GM18519 (cell line): Measurements from ENCODE around the gene SFMBT2.

Source experiments
- ATAC-seq: cut with Tn5 transposase; IDR thresholded peaks from one replicate; pipeline ENCODE4 v1.9.1; 2021; ENCODE audit warnings: mild to moderate bottlenecking, moderate library complexity; ENCODE audit not compliant: unreplicated experiment, low FRiP score

Gene SFMBT2

GRCh38 chr10:7161484-7162250 lies 249.2 kb downstream of the SFMBT2 start:
- ATAC-seq: no peak

- no peak for ATAC-seq
Measured at GRCh38 chr10:7159928-7160327, 250.9 kb downstream of the SFMBT2 start.

DNA sequence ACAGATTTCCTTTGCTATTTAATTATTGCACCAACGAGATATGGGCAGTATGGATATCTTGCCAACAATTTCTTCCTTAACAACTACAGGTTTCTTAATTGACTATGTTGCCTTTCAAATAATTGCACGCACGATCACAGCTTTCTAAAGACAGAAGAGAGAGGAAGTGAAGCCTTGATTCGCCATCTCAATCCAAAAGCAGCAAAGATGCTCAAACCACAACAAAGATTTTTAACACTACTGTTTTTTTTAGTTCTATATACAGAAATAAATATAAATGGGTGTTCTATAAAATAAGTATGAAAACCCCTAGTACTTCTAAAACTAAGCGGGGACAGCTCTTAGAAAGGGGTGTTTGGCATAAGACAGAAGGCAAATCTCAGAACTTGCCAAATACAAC lies 251.3 kb downstream of the SFMBT2 start:
- no peak for ATAC-seq

- peak; percentile 54 for ATAC-seq
Measured at GRCh38 chr10:7157091-7157490, 253.7 kb downstream of the SFMBT2 start.

DNA sequence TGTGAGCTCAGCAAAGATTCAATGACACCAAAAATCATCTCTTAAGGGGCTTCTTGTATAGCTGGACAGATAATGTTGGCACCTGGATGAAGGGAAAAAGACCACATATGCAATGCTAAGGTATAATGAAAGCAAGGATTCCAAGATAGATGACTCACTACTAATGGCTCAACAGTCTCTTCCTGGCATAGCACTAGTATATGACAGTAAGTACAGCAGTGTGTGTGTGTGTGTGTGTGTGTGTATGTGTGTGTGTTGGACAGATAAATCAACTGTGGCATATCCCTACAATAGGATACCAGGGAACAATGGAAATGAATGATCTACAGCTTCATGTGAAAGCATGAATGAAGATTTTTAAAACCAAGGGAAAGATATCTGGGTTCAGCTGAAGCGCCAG lies 257.1 kb downstream of the SFMBT2 start:
- no peak for ATAC-seq

GRCh38 chr10:7152982-7153381 lies 257.9 kb downstream of the SFMBT2 start:
- ATAC-seq: no peak

DNA sequence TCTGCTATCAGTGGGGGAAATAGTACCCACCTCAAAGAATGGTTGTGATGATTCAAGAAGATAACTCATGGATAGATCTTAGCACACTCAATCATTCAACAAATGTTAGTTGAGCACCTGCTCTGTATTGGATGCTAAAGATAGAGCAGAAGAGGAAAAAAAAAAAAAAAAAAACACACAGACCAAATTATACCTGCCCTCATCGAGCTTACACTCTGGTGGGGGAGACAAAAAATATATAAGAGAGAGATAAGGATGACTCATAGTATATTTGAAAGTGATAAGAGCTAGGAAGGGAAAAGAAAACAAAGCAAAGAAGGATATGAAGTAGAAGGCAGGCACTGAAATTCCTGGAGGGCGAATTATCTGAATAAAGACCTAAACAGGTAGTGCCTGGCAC lies 258.5 kb downstream of the SFMBT2 start:
- ATAC-seq: no peak

DNA sequence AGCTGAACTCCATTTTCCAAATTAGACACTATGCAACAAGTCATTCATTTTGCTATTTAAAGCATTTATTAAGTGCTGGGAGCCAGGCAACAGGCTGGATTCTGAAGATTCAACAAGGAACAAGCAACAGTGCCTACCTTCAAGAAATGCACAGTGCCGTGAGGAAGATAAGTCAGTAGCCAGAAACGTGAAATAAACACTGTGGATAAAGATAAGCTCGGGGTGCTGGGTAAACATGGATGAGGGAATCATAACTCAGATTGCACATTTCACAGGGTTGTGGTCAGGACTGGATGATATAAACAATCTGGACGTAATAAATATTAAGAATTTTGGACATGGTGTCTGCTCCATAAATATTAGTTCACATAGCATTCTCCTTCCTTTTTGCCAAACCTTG lies 259.3 kb downstream of the SFMBT2 start:
- no peak for ATAC-seq

GRCh38 chr10:7150349-7150748 lies 260.5 kb downstream of the SFMBT2 start:
- ATAC-seq: no peak

- ATAC-seq: no peak
Measured at GRCh38 chr10:7146189-7146588, 264.6 kb downstream of the SFMBT2 start.

- no peak for ATAC-seq
Measured at GRCh38 chr10:7136016-7136415, 274.8 kb downstream of the SFMBT2 start.

- ATAC-seq: no peak
Measured at GRCh38 chr10:7135188-7135587, 275.6 kb downstream of the SFMBT2 start.

DNA sequence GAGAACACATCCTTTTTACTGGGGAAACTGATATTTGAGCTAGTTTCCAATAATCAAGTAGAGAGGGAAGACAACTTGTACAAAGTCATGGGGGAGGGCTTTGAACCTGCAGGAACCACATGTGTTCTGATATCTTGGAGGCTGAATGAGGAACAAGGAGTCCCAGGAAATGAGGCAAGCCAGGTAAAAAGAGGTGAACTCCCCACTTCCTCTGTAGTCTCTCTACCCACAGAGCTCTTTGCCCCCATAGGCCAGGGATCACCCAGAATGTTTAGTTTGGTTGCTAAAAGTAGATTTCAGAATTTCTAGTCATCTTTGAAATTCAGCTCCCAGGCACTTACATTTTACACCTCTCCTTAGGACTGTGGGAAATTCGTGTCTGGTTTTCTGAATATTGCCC lies 276.4 kb downstream of the SFMBT2 start:
- ATAC-seq: no peak

DNA sequence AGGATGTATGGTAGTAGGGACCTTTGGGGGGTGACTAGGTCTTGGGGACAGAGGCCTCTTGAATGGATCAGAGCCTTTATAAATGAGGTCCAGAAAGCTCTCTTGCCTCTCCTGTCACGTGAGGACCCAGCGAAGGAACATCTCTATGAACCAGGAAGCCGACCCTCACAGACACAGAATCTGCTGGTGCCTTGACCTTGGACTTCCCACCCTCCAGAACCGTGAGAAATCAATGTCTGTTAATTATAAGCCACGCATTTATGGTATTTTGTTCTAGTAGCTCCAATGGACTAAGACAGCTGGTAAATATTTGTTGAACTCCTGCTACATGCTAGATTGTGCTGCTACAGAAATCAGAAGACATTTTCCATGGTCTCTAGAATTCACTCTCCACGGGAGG lies 276.9 kb downstream of the SFMBT2 start:
- no peak for ATAC-seq

DNA sequence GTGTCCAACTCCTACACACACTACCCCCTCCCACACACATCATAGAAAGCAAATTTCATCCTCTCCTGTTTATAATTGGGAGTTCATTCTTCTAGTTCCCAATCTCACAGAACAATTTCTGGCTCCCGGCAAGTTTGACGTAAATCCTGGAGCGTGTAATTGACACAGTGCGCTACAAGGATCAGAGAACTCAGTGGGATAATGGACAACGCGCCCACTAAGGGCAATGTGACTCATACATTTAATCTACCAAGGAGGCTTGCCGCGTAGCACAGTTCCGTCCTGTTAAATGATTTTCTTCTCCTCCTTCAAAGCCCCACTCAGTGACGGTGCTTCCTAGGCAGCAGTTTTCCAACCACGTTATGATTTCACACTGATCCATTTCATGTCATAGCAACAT lies 277.6 kb downstream of the SFMBT2 start:
- ATAC-seq: no peak

- ATAC-seq: no peak
Measured at GRCh38 chr10:7130191-7130911, 280.5 kb downstream of the SFMBT2 start.

- ATAC-seq: no peak
Measured at GRCh38 chr10:7123774-7124173, 287.1 kb downstream of the SFMBT2 start.

GRCh38 chr10:7122561-7122960 lies 288.3 kb downstream of the SFMBT2 start:
- no peak for ATAC-seq

- no peak for ATAC-seq
Measured at GRCh38 chr10:7121154-7121797, 289.6 kb downstream of the SFMBT2 start.

DNA sequence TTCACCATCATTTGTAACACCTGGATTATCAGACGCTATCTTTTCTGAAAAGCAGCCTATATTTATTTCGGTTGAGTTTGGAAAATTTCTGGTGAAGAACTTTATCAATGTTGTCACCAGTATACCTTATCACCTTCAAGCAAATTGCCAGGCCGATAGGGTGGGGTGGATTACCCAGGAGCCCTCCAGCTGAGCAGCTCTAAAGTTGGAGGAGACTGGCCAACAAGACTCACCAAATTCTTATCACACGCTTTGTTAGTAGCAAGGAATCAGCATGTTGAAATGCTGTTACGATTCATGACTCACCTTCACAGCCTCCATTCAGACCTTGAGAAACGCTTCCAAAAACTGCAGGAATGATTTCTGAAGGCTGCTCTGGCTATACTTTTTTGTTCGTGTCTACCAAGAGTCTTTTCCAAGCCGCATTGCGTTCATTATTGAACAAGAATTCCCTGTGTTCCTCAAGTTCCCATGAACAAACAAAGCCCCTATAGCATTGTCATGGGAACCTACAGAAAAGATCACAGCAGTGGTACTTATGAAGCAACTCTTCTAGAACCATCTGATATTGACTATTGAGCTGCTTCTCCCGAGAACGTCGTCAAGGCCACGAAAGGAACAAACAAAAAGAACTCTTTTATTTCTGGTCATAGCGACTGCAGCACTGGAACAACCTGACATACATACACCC lies 291.4 kb downstream of the SFMBT2 start:
- ATAC-seq: no peak
